Sciatic nerve (tissue), 2 donors: ENCODE results near the gene ZRANB3. TPM values are rescaled to one million over a fixed set of nuclear protein-coding genes. Genes with fewer than 3 reads are reported as not detected.
"Not testable (repeated sequence)": the region's sequence is repeated elsewhere in the genome, so short reads cannot be mapped to it uniquely, and the experiment has no call there.

ENCODE experiments used
- ATAC-seq: fragments of 200-7000 bp; cut with Tn5 transposase; one replicate; pipeline ENCODE4 v1.9.1; 2020; ENCODE audit warnings: mild to moderate bottlenecking, moderate library complexity
- DNase-seq: peaks from one replicate; pipeline ENCODE4 v3.0.0-alpha.2; 2020; ENCODE audit warnings: low spot score
- intact Hi-C: fragments of 100-400 bp; cut with DNase I; formaldehyde crosslinking; loops from one replicate; pipeline ENCODE4 v1.14.2; 2022
- total RNA-seq: library from RNA; stranded (reverse); fragmentation: NEBNext Ultra II Directional; extraction: Animal tissue kit (Norgen Biotek cat#: 25700); gene quantifications from one replicate; pipeline ENCODE4 v1.2.1, GENCODE V29; 2021
- donor health status: DM: no; HTN: no; CAD: no.
- donor health status: DM: no; HTN: no; CAD: no.

ZRANB3 gene
- total RNA-seq = 9.5 TPM

- DNase-seq (peak; percentile 93), ATAC-seq (peak; percentile 94)
- intact Hi-C loops = no loop called here
Observed at GRCh38 chr2:135530313-135531230, at the start of gene ZRANB3. ZRANB3 (minus strand) TSS chr2:135531218.

DNA sequence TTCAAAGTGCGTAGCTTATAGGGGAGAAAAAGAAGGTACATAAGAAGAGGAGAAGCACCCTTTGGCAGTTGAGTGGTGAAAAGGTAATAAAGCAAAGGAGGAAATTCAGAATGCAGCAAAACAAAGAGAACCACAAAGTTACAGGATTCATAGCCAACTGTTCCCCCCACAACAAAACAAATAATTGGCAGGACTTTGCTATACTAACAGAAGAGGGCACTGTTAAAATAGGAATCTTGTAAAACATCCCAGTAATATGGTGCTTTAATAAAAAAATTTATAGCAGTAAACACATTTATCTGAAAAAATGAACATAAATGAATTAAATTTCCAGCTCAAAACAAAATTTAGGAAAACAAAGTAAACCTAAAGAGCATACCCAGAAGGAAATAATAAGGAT, 42.6 kb upstream of the ZRANB3 start:
- DNase-seq (no peak), ATAC-seq (no peak)
- intact Hi-C loops = no loop called here

DNA sequence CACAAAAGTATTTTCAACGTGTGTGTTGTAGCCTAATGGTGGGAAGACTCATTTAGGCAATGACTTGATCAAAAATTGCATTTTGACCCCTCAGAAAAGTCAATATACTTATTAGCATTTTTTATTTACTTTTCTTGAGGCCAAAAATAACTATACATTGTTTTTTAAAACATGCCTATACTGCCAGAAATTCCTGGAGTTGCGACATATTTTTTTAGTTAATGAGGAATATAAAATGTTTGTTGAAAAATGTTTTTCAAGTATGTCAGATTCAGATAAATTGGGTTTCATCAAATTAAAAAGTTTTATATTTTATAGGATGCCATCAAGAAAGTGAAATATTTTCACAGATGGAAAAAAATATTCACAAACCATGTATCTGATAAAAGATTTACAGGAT, 39.9 kb upstream of the ZRANB3 start:
- intact Hi-C loops = no loop called here
- ATAC-seq = no peak
- DNase-seq = no peak

- DNase-seq = no peak
- ATAC-seq = no peak
- intact Hi-C loops = no loop called here
Observed at GRCh38 chr2:135563793-135564192, 32.8 kb upstream of the ZRANB3 start.

- DNase-seq = no peak
- intact Hi-C loops = no loop called here
- ATAC-seq = no peak
Observed at GRCh38 chr2:135561925-135562324, 30.9 kb upstream of the ZRANB3 start.

DNA sequence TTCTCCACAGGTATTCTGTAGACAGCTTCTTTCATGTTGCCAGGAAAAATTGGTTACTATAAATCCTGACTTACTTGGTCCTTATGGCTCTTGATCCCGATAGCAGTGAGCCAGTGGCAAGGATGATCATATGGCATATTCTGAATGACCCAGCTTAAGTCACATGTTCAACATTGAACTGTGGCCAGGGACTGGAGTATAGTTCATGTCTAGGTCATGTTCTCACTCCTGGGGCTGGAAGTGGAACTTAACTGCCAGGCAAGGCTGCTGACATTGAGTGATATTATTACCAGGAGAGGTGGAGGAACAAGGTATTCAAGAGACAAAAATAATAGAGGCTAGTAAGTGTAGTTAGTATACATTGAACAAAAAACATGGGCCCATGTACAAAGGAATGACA, 26.5 kb upstream of the ZRANB3 start:
- intact Hi-C loops = no loop called here
- ATAC-seq (no peak), DNase-seq (no peak)

DNA sequence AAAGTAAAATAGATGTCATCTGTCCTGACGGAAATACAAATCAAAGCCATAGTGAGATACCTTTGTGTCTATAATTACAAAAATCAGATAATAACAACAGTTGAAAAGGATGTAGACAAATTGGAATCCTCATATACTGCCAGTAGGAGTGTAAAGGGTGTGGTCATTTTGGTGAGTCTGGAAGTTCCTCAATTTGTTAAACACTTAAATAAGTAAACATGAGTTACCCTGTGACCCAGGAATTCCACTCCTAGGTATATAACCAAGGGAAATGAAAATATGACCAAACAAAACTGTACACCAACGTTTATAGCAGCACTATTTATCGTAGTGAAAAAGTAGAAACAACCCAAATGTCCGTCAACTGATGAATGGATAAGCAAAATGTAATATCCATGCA, 24.3 kb upstream of the ZRANB3 start:
- intact Hi-C loops = no loop called here
- DNase-seq (no peak), ATAC-seq (no peak)

GRCh38 chr2:135552887-135553286, 21.9 kb upstream of the ZRANB3 start:
- intact Hi-C loops = no loop called here

DNA sequence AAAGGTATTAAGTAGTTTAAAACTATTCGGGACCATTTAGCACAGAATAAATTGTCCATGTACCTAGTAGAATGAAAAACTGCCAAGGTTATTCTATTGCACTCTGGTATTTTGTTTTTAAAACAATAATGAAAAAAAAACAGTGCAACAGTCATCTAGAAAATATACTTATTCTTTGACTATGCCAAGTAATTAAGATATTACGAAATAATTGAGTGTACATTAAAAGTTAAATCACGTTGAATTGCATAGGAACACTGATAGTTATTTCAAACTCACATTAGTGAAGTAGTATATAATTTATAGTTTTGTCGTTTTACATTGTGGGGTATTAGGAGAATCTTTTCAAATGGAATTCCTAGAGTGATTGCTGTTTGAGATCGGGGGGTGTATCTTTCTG, 20.3 kb upstream of the ZRANB3 start:
- ATAC-seq = no peak
- intact Hi-C loops = no loop called here
- no peak for DNase-seq

More at GRCh38 chr2:135552887-135553286, 21.9 kb upstream of the ZRANB3 start:
- ATAC-seq = no peak
- DNase-seq = no peak

DNA sequence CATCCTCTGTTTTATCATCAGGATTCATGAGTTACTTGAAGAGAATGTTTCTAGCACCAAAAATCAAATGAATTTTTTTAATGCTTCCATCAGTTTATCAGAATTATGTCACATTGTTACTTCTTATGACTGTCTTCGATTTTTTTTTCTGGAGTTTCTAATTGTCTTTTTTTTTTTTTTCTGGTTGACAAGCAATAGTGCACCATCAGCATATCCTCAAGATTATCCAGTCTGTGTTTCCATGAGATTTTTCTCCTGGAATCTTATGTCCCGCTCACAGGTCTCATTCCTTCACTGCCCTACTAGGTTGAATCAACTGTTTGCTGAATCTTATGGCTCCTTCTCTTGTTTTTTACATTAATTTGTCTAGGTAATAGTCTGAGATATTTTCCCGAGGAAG, 16.3 kb upstream of the ZRANB3 start:
- DNase-seq (no peak), ATAC-seq (no peak)
- intact Hi-C loops = no loop called here

DNA sequence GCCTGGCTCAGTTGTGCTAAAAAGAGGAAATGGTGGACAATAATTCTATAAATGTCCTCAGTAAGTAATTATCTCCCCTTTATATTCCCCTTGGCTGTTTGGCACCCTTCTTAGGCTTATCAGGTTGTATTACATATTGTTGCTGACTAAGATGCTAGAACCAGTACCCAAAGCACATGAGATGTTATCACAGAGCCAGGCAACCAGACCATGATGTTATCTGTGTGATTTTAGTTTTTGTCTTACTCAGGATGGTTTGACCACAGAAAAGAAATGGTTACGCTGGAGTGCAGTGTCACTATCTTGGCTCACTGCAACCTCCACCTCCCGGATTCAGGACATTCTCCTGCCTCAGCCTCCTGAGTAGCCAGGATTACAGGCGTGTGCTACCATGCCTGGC, 15.4 kb upstream of the ZRANB3 start:
- intact Hi-C loops = no loop called here
- ATAC-seq (no peak), DNase-seq (no peak)

DNA sequence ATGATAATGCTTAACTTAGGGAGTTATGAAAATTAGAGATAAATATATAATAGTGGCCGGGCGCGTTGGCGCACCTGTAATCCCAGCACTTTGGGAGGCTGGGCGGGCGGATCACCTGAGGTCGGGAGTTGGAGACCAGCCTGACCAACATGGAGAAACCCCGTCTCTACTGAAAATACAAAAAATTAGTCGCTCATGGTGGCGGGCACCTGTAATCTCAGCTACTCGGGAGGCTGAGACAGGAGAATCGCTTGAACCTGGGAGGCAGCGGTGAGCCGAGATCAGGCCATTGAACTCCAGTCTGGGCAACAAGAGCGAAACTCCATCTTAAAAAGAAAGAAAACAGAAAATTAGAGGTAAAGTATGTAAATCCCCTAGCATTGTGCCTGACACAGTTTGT, 2.5 kb upstream of the ZRANB3 start:
- ATAC-seq, DNase-seq, intact Hi-C loops: not testable (repeated sequence)

- intact Hi-C loops = no loop called here
- DNase-seq (no peak), ATAC-seq (no peak)
Observed at GRCh38 chr2:135532581-135532980, 1.6 kb upstream of the ZRANB3 start.

DNA sequence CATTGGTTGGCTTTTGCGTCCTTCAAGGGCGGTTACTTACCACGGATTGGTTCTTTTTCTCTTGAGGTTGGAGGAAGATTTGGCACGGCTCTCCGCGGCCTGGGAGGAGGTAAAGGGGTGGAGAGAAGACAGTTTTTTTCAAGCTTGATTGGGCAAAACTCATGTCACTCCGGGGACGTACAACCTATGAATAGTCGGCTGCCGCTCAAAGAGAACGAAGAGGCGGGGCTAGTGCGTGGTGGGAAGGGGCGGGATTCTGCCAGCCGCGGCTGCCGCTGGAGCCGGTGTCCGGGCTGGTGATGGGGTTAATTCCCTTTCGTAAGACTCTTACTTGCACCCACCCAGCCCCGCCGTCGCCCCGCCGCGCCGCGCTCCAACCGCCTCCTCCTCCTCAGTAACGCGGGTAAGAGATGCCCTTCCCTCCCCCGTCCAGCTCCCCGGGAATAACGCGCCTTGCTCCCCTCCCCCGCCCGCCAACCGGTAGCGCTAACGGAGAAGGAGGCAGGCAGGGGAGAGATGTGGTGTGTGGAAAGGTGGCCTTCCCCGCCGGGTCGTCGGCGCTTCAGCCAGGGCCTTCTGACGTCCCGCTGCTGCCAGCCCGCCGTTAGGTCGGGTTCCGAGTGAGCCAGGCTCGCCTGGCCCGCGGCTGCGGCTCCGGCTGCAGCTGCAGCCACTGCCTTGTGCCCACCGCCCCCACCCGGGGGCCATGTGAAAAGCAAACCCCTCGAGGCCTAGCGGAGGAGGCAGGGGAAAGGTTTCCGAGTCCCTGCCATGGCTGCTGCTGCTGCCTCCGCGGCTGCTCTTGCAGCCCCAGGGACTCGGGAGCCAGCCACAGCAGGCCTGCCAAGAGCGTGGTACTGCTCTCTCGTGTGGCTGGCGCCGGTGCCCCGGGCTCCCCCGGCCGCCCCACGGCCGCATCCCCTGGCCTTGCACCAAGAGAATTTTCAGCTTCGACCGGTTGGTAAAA, 496 bp upstream of the ZRANB3 start, which contains the start of gene R3HDM1:
R3HDM1 (plus strand) TSS at position 254 of the 967 bp plus-strand sequence. CDS start 73,362 bp downstream, outside the sequence.
- intact Hi-C loops = no loop called here
- ATAC-seq = peak; percentile 98
- DNase-seq = peak; percentile 98

- no peak for ATAC-seq
- no peak for DNase-seq
- intact Hi-C loops = no loop called here
Observed at GRCh38 chr2:135528006-135528405, 3.0 kb downstream of the ZRANB3 start.

DNA sequence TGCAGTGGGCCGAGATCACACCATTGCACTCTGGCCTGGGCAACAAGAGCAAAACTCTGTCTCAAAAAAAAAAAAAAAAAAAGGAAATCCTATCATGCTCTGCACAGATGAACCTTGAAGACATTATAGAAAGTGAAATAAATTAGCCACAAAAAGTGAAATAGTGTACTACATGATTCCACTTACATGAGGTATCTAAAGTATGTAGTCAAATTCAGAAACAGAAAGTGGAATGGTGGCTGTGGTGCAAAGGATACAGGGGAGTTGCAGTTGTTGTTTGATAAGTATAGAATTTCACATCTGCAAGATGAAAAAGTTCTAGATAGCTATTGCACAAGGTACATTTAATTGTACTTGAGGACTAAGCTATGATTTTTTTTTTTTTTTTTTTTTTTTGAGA, 5.2 kb downstream of the ZRANB3 start:
- DNase-seq = no peak
- ATAC-seq = no peak
- intact Hi-C loops = no loop called here

DNA sequence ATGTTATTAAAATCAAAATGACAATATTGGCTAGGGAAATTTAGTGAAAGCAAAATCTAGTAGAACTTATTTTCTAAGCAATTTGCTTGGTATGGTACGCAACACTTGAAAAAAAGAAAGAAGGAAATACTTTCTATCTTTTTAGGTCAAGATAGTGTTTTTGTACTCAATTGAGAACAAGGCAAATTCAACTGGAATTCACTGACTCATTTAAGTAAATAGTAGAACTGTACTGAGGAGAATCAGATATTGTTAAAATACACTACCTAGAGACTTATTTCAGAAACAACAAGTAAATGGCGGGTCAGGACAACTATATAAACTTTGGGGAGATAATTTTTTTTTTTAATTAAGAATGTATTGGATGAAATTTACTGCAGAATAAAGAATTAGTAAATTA, 18.9 kb downstream of the ZRANB3 start:
- intact Hi-C loops = no loop called here

DNA sequence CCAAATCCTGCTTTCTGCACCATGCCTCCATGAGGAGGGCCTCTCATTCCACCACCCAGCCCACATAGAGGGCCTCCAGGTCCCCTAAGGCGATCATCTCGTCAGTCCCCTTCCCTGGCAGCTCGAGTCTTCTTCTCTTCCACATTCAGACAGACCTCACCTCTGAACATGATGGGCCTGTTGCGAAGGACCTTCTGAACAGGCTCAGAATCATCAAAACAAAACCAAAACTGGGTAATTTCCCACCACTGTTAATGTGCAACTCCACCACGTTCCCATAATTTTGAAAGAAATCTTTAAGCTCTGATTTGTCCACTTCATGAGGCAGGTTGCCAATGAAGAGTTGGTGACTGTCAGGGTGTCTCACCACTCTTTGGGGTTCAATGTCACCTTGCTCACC, 20.4 kb downstream of the ZRANB3 start:
- intact Hi-C loops = no loop called here
- ATAC-seq (no peak), DNase-seq (no peak)

More for the DNA sequence above, 18.9 kb downstream of the ZRANB3 start:
- ATAC-seq (no peak), DNase-seq (no peak)

- intact Hi-C loops = no loop called here
- ATAC-seq (no peak), DNase-seq (no peak)
Observed at GRCh38 chr2:135504811-135505210, 26.2 kb downstream of the ZRANB3 start.

- ATAC-seq, intact Hi-C loops, DNase-seq: not testable (repeated sequence)
Observed at GRCh38 chr2:135498588-135498987, 32.4 kb downstream of the ZRANB3 start.
